ENCODE measurements around the gene COQ2. TPM values are rescaled to one million over a fixed set of nuclear protein-coding genes. Genes with fewer than 3 reads are reported as not detected.
"Not testable (repeated sequence)": the region's sequence is repeated elsewhere in the genome, so short reads cannot be mapped to it uniquely, and the experiment has no call there.

The COQ2 gene
- polyA plus RNA-seq, 3 donors, result 4.2 to 10.9 (median 7.2) TPM

DNA sequence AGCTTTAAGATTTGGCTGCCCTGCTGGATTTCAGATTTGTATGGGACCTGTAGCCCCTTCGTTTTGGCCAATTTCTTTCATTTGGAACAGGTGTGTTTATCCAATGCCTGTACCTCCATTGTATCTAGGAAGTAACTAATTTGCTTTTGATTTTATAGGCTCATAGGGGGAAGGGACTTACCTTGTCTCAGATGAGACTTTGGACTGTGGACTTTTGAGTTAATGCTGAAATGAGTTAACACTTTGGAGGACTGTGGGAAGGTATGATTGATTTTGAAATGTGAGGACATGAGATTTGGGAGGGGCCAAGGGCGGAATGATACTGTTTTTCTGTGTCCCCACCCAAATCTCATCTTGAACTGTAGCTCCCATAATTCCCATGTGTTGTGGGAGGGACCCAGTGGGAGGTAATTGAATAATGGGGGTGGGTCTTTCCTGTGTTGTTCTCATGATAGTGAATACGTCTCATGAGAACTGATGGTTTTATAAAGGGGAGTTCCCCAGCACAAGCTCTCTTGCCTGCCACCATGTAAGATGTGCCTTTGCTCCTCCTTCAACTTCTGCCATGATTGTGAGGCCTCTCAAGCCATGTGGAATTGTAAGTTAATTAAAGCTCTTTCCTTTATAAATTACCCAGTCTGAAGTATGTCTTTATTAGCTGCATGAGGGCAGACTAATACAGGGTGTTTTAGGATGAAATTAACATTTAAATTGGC is 5.6 kb upstream of the COQ2 start:
- 76 to 88% (median 85%) methylated on average over 3 of the region's 3 CpGs for WGBS, 3 donors
- not testable (repeated sequence) for H3K27ac ChIP-seq (ENCODE audit: low read depth, low read length)

GRCh38 chr4:83288381-83288780 is 3.8 kb upstream of the COQ2 start:
- 26 to 48% (median 41%) methylated on average over 1 of the region's 1 CpG for WGBS, 3 donors
- not testable (repeated sequence) for H3K27ac ChIP-seq (ENCODE audit: low read depth, low read length)

- H3K27ac ChIP-seq (ENCODE audit: low read depth, low read length), result peak overlapping the region; percentile 86
- 1 to 2% (median 2%) methylated on average over 9 of the region's 9 CpGs for WGBS, 3 donors
These were observed 433 bp upstream of the COQ2 start for GRCh38 chr4:83285055-83285407.

- WGBS, 3 donors, result 82 to 94% (median 86%) methylated on average over 7 of the region's 7 CpGs
- no peak overlapping the region for H3K27ac ChIP-seq (ENCODE audit: low read depth, low read length)
These were observed 1.4 kb downstream of the COQ2 start for GRCh38 chr4:83283181-83283580.

GRCh38 chr4:83282049-83282535 is 2.5 kb downstream of the COQ2 start:
- no peak overlapping the region for H3K27ac ChIP-seq (ENCODE audit: low read depth, low read length)
- WGBS, 3 donors, result 29% methylated on average over 4 of the region's 4 CpGs

DNA sequence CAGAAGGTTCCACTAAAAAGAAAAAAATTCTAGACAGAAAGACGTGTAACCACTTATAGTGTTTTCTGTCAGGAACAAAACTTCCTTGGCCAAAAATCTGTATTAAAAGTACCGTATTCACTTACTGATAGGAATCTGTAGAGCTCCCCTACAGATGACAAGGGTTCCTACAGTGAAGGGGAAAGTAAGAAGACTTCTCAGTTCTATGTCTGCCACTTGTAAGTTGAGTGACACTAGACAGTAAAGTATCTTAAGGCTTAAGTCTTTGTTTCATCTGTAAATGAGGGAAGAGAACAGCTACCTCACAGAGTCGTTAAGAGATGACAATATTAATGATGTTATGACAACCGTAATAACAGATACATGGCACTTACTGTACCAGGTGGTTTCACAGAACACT is 3.3 kb downstream of the COQ2 start:
- 60 to 72% (median 69%) methylated on average over 4 of the region's 4 CpGs for WGBS, 3 donors
- no peak overlapping the region for H3K27ac ChIP-seq (ENCODE audit: low read depth, low read length)

- 62 to 92% (median 66%) methylated on average over 3 of the region's 3 CpGs for WGBS, 3 donors
- H3K27ac ChIP-seq (ENCODE audit: low read depth, low read length), result no peak overlapping the region
These were observed 8.1 kb downstream of the COQ2 start for GRCh38 chr4:83276299-83277040.

DNA sequence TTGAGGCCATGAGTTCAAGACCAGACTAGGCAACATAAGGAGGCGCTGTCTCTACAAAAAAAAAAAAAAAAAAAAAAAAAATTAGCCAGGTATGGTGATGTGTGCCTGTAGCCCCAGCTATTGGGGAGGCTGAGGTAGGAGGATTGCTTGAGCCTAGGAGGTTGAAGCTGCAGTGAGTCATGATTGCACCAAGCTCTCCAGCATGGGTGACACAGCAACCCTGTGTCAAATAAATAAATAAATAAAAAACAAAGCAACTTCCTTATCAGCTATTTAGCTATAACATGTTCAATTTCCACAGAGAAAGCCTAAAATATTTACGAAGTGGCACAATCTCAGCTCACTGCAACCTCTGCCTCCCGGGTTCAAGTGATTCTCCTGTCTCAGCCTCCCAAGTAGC is 10.7 kb downstream of the COQ2 start:
- H3K27ac ChIP-seq (ENCODE audit: low read depth, low read length), result not testable (repeated sequence)
- WGBS, 3 donors, result 80 to 97% (median 96%) methylated on average over 3 of the region's 3 CpGs

GRCh38 chr4:83272900-83273299 is 11.7 kb downstream of the COQ2 start:
- no peak overlapping the region for H3K27ac ChIP-seq (ENCODE audit: low read depth, low read length)
- WGBS, 3 donors, result 80 to 95% (median 87%) methylated on average over 5 of the region's 5 CpGs

DNA sequence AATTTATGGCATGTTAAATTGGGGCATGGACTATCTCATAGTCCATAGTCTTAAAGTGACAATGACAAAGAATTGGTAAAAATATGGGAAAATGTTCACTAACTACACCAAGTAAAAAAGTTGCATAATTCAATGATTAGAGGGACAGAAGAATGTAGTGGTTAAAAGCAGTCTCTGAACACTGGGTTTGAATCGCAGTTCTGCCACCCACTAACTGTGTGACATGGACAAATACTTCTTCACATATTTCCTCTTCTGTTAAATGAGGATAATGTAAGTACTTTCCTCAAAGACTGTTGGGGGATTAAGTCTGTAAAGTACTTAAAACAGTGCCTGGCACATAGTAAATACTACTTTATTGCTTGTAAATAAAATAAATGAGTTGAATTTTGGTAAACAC is 15.3 kb downstream of the COQ2 start:
- 63 to 97% (median 67%) methylated on average over 1 of the region's 1 CpG for WGBS, 3 donors
- no peak overlapping the region for H3K27ac ChIP-seq (ENCODE audit: low read depth, low read length)

GRCh38 chr4:83268491-83268890 is 16.1 kb downstream of the COQ2 start:
- H3K27ac ChIP-seq (ENCODE audit: low read depth, low read length), result no peak overlapping the region
- 44 to 49% (median 49%) methylated on average over 2 of the region's 2 CpGs for WGBS, 3 donors

DNA sequence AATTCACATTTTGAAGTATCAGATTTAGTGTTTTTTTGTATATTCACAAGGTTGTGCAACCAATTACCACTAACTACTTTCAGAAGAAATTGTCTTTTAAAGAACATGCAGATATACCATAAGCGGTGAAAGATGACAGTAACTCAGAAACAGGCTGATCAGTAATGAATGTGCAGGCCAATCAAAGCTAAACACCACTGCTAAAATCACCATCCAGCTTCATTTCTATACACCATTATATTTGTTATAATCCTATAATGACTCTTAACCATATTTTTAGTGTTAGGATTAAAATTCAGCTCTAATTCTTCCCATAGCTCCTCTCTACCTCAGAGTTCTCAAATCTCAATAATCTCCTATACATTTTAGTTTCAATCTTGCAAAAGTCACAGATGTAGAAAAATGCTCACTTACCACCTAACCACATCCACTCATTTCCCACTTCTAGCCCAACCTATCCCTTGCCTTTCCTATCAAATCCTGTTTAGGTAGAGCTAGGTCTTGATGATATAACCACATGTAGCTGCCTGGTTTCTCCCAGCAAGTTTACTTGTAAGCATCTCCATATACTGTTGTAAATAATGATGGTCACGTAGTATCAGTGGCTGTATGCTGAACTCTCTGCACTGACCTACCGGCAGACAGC is 16.6 kb downstream of the COQ2 start:
- 81 to 94% (median 93%) methylated on average over 3 of the region's 3 CpGs for WGBS, 3 donors
- no peak overlapping the region for H3K27ac ChIP-seq (ENCODE audit: low read depth, low read length)

DNA sequence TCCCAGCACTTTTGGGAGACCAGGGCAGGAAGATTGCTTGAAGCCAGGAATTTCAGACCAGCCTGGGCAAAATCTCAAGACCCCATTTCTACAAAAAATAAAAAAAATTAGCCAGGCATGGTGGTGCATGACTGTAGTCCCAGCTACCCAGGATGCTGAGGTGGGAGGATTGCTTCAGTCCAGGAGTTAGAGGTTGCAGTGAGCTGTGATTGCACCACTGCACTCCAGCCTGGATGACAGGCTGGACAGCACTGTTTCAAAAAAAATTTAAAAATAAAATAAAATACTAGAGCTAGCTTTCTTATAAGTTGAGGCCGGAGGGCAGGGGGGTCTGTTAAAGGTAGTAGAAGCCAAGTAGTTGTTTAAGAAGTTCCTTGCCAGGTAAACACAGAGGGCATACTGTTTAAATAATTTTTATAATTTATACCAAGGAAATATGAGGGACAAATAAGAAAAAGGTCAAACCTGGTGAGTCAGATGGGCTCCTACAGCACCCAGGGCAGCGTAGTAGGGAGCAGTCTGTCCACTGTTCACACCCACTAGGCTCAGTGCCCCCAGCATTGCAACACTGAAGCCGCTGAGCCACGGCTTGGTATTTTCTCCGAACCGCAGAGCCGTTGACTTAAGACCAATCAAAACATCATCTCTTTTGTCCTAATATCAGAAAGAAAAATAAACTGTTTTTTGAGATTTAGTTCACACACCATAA is 17.3 kb downstream of the COQ2 start:
- H3K27ac ChIP-seq (ENCODE audit: low read depth, low read length), result no peak overlapping the region
- 59 to 86% (median 75%) methylated on average over 7 of the region's 7 CpGs for WGBS, 3 donors

DNA sequence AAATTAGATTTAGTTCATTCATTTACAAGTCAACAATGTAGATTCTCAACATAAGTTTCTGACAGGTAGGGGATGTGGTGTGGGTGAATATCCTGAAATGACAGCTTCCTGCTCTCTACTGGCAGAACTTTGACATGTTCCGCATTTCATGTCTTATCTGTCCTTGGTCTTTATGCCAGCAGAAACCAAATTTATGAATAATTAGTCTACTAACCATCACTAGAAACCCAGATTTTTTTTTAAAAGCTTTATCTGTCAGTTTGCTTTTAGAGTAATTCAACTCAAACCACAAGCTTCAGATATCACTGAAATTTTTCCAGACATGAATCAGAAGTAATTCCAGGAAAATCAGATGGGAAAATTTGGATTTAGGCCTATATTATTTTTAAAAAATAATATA is 17.9 kb downstream of the COQ2 start:
- H3K27ac ChIP-seq (ENCODE audit: low read depth, low read length), result no peak overlapping the region
- WGBS, 3 donors, result 54 to 81% (median 76%) methylated on average over 1 of the region's 1 CpG

DNA sequence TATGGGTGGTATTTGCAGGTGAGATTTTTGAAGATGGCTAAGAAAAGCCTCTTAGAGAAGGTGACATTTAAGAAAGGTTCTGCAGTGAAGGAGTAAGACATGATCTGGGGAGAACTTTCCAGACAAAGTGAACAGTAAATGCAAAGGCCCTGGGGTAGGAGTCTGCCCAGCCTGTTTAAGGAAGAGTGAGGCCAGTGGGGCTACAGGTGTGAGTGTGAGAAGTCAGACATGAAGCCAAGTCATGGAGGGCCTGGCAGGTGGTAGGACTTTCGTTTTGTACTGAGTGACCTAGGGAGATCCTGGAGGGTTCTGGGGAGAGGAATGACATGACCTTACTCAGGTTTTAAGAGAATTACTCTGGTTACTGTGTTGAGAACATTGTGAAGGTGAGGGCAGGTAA is 21.5 kb downstream of the COQ2 start:
- 87 to 90% (median 89%) methylated on average over 1 of the region's 1 CpG for WGBS, 3 donors
- H3K27ac ChIP-seq (ENCODE audit: low read depth, low read length), result no peak overlapping the region

GRCh38 chr4:83262682-83263081 is 21.9 kb downstream of the COQ2 start:
- WGBS, 3 donors, result 59 to 98% (median 81%) methylated on average over 2 of the region's 2 CpGs
- no peak overlapping the region for H3K27ac ChIP-seq (ENCODE audit: low read depth, low read length)

DNA sequence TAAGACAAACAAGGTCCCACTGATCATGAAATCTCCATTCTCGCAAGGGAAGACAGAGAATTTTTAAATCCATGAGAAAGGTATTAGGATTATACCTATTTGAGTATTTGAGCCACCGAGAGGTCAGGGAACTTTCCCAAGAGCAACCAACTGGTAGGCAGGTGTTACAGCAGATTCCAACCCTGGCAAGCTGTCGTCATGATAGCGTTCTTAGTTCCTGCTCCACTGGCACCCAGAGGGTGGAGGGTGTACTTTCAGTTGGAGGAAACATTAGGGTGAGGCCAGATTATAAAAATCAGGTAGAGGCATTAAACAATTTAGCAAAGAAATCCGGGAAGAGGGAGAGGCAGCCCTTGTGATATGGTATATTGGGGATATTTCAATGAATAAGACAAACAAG is 23.3 kb downstream of the COQ2 start:
- no peak overlapping the region for H3K27ac ChIP-seq (ENCODE audit: low read depth, low read length)
- WGBS, 3 donors, result 62 to 78% (median 78%) methylated on average over 5 of the region's 5 CpGs

GRCh38 chr4:83259586-83259985 is 25.0 kb downstream of the COQ2 start:
- WGBS, 3 donors, result 100% methylated on average over 1 of the region's 1 CpG
- no peak overlapping the region for H3K27ac ChIP-seq (ENCODE audit: low read depth, low read length)

DNA sequence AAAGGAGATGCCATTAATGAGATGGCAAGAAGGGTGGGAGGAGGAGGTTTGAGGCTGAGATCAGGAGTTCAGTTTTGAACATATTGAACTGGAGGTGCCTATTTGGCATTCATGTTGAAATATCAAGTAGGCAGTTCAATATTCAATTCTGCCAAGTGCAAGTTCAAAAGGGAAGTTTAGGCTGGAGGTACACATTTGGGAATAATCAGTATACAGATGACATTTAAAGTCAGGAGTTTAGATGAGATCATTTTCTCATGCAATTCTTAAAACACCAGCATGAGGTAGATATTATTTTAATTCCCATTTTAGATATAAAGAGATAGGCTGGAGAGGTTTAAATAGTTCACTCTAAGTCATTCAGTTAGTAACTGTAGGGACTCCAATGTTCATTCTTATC is 26.1 kb downstream of the COQ2 start:
- no peak overlapping the region for H3K27ac ChIP-seq (ENCODE audit: low read depth, low read length)

Measured in adipose tissue (tissue), 3 donors.